G401 (cell line): ENCODE measurements around the gene MYEOV. TPM values are rescaled to one million over a fixed set of nuclear protein-coding genes. Genes with fewer than 3 reads are reported as not detected.

Source experiments
- DNase-seq: peaks from one replicate; pipeline ENCODE4 v3.0.0-alpha.2; 2015; ENCODE audit warnings: low spot score
- in situ Hi-C: cut with HindIII; loops from 2 replicates; pipeline ENCODE4 v1.10.0; 2016; ENCODE audit warnings: low sequenced_read_pairs, mixed read lengths
- total RNA-seq: library from RNA; depleted of rRNA; stranded (reverse); fragments of >200 nt; shearing (Covaris generic); gene quantifications from 2 replicates; pipeline ENCODE4 v1.2.3, GENCODE V29; 2014; rRNA removed

MYEOV gene
- total RNA-seq, 1 experiment from 2014 or later = 5.6 TPM

GRCh38 chr11:69329581-69329980 is 35.6 kb downstream of the MYEOV start:
- no peak for DNase-seq
- in situ Hi-C loops = no loop called here

DNA sequence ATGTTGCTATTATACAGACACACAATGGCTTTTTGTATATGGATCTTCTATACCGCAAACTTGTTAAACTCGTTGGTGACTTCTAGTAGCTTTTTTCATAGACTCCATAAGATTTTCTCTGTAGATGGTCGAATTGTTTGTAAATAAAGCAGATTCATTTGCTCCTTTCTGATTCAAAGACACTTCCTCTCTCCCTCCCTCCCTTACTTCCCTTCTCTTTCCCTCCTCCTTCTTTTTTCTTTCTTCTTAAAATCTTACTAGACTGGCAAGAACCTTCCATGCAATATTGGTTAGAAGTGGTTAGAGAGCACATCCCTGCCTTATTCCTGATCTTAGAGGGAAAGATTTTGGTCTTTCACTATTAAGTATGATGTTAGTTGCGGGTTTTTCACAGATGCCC is 36.4 kb downstream of the MYEOV start:
- no peak for DNase-seq
- in situ Hi-C loops = no loop called here

DNA sequence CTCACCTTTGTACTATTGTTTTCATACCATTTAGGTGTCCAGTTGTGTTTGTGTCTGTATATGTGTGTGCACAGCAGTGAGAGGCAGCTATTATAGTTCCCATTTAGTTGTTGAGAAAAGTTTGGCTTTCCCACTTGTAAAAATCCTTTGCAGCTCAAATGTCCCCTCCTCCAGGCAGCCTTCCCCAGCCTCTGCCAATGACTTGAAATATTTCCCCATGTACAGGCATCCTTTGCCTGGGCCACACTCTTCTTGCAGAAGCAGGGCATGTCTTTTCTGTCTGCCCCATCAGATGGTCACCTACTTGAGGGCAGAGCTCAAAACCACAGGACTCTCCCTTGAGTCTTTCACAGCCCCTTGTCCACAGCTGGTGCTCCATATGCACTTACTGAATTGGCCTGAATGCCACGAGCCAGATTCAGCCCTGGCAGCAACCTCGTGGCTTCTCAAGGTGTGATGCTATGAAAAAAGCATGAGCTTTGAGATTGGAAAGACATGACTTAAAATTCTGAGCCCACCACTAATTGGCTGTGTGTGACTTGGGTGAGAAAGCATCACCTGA is 39.3 kb downstream of the MYEOV start:
- in situ Hi-C loops = no loop called here
- DNase-seq = no peak

DNA sequence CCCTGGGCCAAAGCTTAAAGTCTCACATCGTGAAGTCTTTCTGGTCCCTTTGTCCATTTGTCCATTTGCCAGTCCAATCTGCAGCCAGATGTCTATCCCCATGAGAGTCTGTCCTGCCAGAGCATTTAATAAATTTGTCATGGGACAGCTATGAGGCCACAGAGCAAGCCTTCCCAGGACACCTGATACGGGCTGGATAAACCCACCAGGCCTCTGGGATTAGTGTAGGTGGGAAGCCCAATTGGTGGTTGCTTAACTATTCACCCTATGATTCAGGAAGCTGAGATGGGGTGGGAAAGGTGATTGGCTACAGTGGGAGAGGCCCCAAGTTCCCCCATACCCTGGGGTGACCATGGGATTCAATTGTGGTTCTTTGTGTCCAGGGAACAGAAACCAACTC is 39.9 kb downstream of the MYEOV start:
- in situ Hi-C loops = no loop called here

DNA sequence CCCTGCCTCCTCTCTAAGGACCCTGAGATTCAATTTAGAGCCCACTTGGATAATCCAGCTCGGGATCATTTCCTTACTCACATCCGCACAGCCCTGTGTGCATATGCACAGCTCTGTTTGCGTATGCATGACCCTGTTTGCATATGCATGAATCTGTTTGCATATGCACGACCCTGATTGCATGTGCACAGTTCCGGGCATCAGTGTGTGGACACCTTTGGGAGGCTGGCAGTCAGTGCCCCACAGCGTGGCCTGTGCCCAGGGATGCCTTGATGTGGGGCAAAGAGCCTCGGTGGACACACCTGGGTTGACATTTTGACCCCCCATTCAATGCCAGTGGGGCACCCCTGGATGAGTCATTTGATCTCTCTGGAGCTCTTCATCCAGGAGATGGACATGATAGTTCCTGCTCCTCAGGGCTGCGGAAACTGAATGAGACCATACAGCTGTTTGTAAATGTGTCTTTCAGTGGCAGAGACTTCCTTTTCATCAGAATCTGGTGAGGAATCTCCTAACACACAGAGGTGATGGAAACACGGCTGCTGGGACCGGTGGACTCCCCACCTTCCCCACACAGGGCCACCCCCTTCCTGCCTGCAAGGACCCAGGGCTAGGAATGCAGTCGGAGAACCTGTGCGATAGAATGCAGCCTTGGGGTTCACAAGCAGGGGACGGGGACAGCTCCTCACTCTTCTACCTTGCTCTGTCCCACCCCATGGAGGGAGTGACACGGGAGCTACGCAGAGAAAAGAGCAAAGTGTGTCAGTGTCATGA is 41.2 kb downstream of the MYEOV start:
- no peak for DNase-seq
- in situ Hi-C loops = no loop called here

More for the DNA sequence above, 39.9 kb downstream of the MYEOV start:
- DNase-seq = no peak

GRCh38 chr11:69335781-69336405 is 41.9 kb downstream of the MYEOV start:
- DNase-seq = no peak

GRCh38 chr11:69337211-69337721 is 43.3 kb downstream of the MYEOV start:
- in situ Hi-C loops = no loop called here
- DNase-seq = no peak

More at GRCh38 chr11:69335781-69336405, 41.9 kb downstream of the MYEOV start:
- in situ Hi-C loops = no loop called here

DNA sequence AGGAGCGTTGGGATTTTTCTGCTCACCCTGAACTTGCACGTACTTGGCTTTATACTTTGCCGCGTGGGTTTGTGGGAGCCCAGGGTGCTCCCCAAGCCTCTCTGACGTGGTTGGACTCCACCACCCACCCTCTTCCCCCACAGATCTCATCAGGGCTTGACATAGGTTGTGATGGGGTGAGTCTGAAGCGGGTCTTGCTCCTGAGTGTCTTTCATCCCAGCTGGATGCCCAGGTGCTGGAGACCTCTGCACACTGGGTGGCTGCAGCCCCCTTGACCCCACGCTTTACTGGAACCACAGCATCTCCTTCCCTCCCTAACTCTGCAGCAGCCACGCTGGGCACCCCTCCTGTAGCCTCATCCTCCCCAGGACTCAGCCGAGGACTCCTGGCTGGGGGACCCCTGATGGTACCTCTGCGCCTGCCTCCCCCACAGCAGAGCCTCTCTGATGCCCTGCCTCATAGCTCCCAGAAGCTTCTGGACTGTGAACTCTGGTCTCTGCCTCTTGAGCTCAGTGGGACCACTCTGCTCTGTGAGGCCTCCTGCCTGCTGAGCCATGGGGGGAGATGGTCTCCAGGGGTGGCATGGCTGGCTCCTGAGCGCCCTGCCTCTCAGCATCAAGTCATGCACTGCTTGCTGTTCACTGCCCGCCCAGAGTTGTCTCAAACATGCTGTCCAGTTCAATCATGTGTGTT is 45.2 kb downstream of the MYEOV start:
- DNase-seq = no peak
- in situ Hi-C loops = no loop called here

DNA sequence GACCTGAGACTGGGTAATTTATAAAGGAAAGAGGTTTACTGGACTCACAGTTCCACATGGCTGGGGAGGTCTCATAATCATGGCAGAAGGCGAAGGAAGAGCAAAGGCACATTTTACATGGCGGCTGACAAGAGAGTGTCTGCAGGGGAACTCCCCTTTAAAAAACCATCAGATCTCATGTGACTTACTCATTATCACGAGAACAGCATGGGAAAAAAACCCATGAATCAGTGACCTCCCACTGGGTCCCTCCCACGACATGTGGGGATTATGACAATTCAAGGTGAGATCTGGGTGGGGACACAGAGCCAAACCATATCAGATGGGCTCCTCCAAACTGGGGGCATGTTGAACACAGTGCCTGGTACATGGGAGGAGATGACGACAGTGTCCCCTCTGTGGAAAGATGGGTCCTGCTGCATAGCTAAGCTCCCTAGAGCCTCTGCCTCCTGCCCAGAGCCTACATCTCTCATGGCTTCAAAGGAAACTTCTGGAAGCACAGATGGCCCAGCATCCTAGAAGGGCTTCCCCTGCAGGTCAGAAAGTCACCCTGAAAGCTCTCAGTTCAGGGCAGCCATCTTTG is 46.1 kb downstream of the MYEOV start:
- in situ Hi-C loops = no loop called here
- no peak for DNase-seq

DNA sequence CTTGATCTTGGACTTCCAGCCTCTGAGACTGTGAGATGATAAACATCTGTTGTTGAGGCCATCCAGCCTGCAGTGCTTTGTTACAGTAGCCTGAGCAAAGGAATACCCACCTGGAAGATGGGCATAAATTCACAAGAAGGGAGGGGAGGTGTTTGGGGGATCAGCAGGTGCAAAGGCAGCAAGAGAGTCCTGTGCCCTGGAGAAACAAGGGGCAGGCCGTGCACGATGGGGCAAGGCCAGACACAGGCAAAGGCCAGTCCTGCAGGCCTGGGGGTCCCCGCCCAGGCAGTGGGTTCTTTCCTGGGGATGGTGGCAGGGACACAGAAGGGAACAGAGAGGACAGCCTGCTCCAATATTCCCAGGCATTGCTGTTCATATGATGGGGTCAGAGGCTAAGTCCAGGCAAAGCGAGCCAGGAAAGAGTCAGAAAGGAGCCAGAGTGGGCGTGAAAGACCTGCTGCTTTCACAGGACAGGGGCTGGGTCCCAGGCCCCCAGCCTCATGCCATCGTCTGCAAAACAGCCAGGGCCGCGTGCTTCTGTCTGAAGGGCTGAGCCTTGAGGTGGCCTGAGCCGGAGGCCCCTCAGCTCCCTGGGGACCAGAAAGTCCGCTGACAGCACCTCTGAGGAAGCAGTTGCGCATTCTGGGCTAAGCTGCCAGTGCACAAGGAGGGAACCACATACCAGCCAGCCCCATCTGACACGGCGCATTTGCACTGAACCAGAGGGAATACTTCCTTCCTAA is 48.8 kb downstream of the MYEOV start:
- no peak for DNase-seq
- in situ Hi-C loops = no loop called here

DNA sequence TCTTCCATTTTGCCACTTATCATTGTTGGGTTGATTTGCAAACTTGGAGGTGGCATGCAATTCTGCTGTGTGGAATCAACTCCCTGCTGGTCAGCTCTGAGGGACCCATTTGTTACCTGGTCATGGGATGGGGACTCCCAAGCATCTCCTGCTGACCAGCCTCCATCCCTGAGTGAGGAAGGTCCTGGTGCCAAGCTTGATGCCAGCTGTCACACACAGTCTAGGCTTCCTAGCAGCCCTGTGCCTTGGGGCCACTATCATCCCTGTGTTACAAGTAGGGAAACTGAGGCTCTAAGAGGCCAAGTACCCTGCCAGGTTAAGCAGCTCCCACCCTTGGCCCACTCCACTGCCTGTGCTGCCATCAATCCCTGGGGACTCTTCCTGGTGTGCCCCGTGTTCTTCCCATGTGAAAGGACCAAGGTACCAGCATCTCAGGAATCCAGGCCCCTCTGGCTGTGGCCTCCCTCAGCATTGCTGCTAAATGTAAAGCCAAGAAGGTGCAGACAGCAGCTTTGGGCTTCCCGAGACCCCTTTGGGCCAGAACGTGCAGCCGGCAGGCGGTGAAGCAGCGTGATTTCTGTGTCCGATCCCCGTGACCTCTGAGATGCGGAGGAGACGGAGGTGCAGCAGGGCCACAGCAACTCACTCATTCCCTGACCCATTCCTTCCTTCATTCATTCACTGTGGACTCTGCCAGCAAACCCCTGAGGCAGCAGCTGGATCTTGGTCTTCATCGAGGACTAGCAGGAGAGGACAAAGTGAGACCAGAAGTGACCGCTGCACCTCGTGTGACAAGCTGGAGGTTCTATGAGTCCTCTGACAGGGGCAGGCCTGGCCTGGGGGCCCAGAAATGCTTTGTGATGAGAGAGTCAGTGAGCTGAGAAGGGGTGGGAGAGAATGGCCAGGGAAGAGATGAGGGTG is 49.7 kb downstream of the MYEOV start:
- DNase-seq = no peak
- in situ Hi-C loops = no loop called here

GRCh38 chr11:69344570-69345145 is 50.7 kb downstream of the MYEOV start:
- in situ Hi-C loops = no loop called here
- no peak for DNase-seq

Other genes starting within 250 kb of the MYEOV start
- 13.2 and 17.2 TPM in 2 replicates for gene TPCN2, start 245.2 kb upstream of the MYEOV start, total RNA-seq
- gene SMIM38, start 138.2 kb upstream of the MYEOV start, total RNA-seq = not detected in 2 replicates
- gene LINC01488, start 187.5 kb downstream of the MYEOV start, total RNA-seq = not detected in 2 replicates